Measurements from ENCODE around the gene SORT1. TPM values are rescaled to one million over a fixed set of nuclear protein-coding genes. Genes with fewer than 3 reads are reported as not detected.

SORT1 gene
- total RNA-seq, 4 donors from 2014 or later: 37.0 to 69.6 (median 44.7) TPM

GRCh38 chr1:109426281-109427170 lies 28.8 kb upstream of the SORT1 start, which contains the start of gene PSMA5:
Gene PSMA5, minus strand, starts transcription at chr1:109426448. Its CDS starts 118 bp downstream, at chr1:109426330.
- Histone ChIP-seq H3K9me3 (no peaks in the 10 kb centered on the region), H3K4me3 (peak within 1 kb of the TSS; percentile 77 to 89 (median 82)), H3K27ac (peak within 1 kb of the TSS; percentile 87 to 94 (median 91)), H3K4me1 (peaks cover 10 to 44% (median 27%) of the 10 kb centered on the region in 3 donors), H3K27me3 (no peaks in the 10 kb centered on the region), H3K36me3 (peaks cover 0 to 8% (median 0%) of the 10 kb centered on the region in 3 donors)
- peak in 3 of 4 donors; percentile 33 to 89 (median 82) for TF ChIP-seq POLR2A (IDR thresholded peaks at IDR 0.05)
- no peak for TF ChIP-seq CTCF (IDR thresholded peaks at IDR 0.05)
- intact Hi-C loops (cut with DNase I): no loop called here
- peak; percentile 96 for DNase-seq
- 0 to 1% methylated on average over 18 to 26 of the region's 50 CpGs for WGBS, 2 donors

- peaks cover 0 to 17% (median 7%) of the 10 kb centered on the region in 3 donors for H3K36me3 ChIP-seq
- intact Hi-C loops (cut with DNase I): no loop called here
- no peak for DNase-seq
- H3K27ac ChIP-seq: peak overlapping the region; percentile 87 to 94 (median 91)
- H3K4me3 ChIP-seq: peak overlapping the region; percentile 77 to 89 (median 82)
- no peaks in the 10 kb centered on the region for H3K9me3 ChIP-seq
- H3K27me3 ChIP-seq: no peaks in the 10 kb centered on the region
- TF ChIP-seq CTCF (IDR thresholded peaks at IDR 0.05) (no peak), POLR2A (IDR thresholded peaks at IDR 0.05) (no peak)
- peaks cover 10 to 44% (median 27%) of the 10 kb centered on the region in 3 donors for H3K4me1 ChIP-seq
- 1 to 2% methylated on average over 19 to 22 of the region's 32 CpGs for WGBS, 2 donors
These were observed 27.9 kb upstream of the SORT1 start for GRCh38 chr1:109425391-109426280.

GRCh38 chr1:109423498-109423897 lies 25.8 kb upstream of the SORT1 start:
- H3K4me3 ChIP-seq: no peak overlapping the region
- H3K27ac ChIP-seq: peak overlapping the region in 1 of 4 donors; percentile 94
- H3K4me1 ChIP-seq: peaks cover 10 to 44% (median 27%) of the 10 kb centered on the region in 3 donors
- H3K27me3 ChIP-seq: no peaks in the 10 kb centered on the region
- intact Hi-C loops (cut with DNase I): no loop called here
- DNase-seq: no peak
- H3K36me3 ChIP-seq: peaks cover 0 to 39% (median 7%) of the 10 kb centered on the region in 3 donors
- TF ChIP-seq POLR2A (IDR thresholded peaks at IDR 0.05) (no peak), CTCF (IDR thresholded peaks at IDR 0.05) (no peak)
- no peaks in the 10 kb centered on the region for H3K9me3 ChIP-seq
- 45 to 53% methylated on average over 2 of the region's 2 CpGs for WGBS, 2 donors

GRCh38 chr1:109412551-109412950 lies 14.8 kb upstream of the SORT1 start:
- intact Hi-C loops (cut with DNase I): no loop called here

More at GRCh38 chr1:109412551-109412950, 14.8 kb upstream of the SORT1 start:
- no peak for DNase-seq
- Histone ChIP-seq H3K27ac (no peak overlapping the region), H3K36me3 (peaks cover 10 to 100% (median 58%) of the 10 kb centered on the region in 3 donors), H3K27me3 (no peaks in the 10 kb centered on the region), H3K9me3 (no peaks in the 10 kb centered on the region), H3K4me3 (no peak overlapping the region), H3K4me1 (no peaks in the 10 kb centered on the region)
- WGBS, 2 donors: 56 to 87% methylated on average over 2 of the region's 2 CpGs
- TF ChIP-seq CTCF (IDR thresholded peaks at IDR 0.05) (no peak), POLR2A (IDR thresholded peaks at IDR 0.05) (no peak)
